Activated T-helper 1 cell treated with anti-CD3 and anti-CD28 coated beads, Interleukin-2, amount 50 U/mL, for 16 hours (primary cell): ENCODE measurements around the gene OBSCN.

ENCODE experiments used
- DNase-seq, 2 donors: peaks; one replicate each; pipeline ENCODE4 v3.0.0-alpha.2; 2020; ENCODE audit warnings: low read depth in 1 of 2, low spot score in 1 of 2

The OBSCN gene

GRCh38 chr1:228408869-228409805 lies 201.3 kb downstream of the OBSCN start:
- no peak for DNase-seq

- DNase-seq, result no peak
These were observed 202.2 kb downstream of the OBSCN start for GRCh38 chr1:228410015-228410414.

DNA sequence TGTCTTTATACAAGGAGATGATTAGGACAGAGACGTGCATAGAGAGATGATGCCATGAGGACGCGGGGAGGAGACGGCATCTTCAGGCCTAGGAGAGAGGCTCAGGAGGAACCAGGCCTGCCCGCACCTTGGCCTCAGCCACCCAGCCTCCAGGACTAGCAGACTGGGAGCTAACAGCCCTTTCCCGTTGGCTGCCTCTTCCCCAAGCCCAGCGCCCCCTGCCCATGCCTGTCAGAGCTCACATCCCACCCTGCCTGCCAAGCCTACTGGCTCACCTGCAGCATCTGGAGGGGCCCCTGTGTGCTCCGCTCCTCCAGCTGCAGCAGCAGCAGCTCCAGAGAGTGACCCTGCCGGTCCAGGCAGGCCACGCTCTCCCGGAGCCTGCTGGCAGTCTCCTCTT lies 202.8 kb downstream of the OBSCN start:
- DNase-seq, result no peak

DNA sequence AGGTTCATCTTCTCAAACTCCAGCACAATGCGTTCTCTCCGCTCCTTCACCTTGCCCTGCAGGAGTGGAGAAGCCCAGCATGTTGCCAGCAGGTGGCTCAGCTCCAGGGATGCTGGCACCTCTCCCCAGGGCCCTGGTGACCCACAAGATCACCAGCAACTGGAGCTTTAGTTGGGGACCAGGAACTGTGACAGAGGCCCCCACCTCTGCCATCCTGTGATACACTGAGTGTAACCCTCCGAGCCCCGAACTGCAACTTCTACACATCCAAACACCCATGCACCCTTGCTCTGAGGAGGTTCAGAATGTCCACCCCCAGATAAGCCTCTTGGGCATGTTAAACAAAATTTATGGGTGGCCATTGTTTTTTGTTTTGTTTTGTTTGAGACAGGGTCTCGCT lies 203.3 kb downstream of the OBSCN start:
- DNase-seq, result no peak

DNA sequence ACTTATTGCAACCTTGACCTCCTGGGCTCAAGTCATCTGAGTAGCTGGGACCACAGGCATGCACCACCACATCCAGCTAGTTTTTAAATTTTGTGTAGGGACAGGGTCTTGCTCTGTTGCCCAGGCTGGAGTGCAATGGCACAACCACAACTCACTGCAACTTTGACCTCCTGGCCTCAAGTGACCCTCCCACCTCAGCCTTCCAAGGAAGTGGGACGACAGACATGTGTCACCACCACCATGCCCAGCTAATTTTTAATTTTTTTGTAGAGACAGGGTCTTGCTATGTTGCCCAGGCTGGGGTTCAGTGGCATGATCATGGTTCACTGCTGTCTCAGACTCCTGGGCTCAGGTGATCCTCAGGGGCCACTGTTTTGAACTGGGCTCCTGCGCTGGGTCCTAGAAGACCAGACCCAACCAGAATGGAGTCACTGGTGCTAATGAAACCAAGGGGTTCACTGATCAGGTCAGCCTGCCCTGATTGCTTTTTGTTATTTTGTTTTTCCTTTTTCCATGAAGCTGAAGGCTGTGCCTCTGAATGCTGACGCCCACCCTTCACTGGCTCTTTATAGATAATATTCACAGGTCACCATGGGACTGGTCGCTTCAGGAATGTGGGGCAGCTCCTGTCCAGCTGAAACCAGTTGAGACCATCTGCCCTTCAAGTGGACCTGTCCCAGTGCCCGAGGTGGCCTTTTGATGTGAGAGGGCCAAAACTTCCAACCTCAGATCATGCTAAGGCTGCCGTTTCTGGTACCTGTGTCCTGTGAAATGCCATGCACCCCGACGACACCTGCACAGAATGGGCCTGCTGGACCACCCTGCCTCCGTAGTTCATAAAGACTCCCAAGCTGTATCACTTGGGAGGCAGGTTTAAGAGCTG lies 203.9 kb downstream of the OBSCN start:
- no peak for DNase-seq

DNA sequence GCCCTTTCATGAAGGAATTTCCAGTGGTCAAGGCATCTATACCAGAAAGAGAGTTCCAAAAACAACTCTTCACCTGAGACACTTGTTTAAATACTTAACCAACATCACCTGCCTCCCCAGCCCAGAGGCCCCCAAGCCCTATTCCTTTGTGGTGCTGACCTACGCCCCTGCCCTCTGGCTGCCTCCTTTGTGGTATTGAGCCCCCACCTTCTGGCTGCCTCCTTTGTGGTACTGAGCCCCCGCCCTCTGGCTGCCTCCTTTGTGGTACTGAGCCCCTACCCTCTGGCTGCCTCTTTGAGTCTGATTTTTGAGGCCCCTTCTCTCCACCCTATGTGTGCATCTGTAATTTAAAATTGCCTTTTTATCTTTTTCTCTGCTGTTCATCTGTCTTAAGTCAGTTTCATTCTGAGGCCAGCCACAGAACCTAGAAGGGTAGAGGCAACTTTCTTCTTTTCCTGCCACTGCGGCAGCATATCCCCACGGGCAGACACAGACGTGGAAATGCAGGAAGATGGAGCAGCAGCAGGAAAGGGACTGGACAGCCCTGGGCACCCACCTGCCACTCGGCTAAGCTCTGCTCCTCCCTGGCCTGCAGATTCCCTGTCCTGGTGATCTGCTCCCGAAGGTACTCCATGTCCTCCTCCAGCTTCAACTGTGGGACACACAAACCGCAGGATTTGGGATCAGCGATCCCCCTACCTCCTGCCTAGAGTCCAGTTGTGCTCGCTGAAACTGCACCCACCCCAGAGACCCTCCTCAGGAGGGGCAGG lies 205.6 kb downstream of the OBSCN start:
- DNase-seq, result no peak

GRCh38 chr1:228414511-228415211 lies 206.8 kb downstream of the OBSCN start:
- no peak for DNase-seq

GRCh38 chr1:228415221-228415620 lies 207.4 kb downstream of the OBSCN start:
- DNase-seq, result no peak

GRCh38 chr1:228415853-228416216 lies 208.0 kb downstream of the OBSCN start:
- no peak for DNase-seq

GRCh38 chr1:228416217-228416933 lies 208.5 kb downstream of the OBSCN start, which contains the start of gene TRIM17:
TSS of gene TRIM17 (minus strand) at chr1:228416861. CDS start at chr1:228415072, 1,789 bp downstream.
- no peak for DNase-seq

GRCh38 chr1:228417061-228417460 lies 209.2 kb downstream of the OBSCN start:
- DNase-seq, result no peak

- no peak for DNase-seq
These were observed 209.8 kb downstream of the OBSCN start for GRCh38 chr1:228417483-228418203.

DNA sequence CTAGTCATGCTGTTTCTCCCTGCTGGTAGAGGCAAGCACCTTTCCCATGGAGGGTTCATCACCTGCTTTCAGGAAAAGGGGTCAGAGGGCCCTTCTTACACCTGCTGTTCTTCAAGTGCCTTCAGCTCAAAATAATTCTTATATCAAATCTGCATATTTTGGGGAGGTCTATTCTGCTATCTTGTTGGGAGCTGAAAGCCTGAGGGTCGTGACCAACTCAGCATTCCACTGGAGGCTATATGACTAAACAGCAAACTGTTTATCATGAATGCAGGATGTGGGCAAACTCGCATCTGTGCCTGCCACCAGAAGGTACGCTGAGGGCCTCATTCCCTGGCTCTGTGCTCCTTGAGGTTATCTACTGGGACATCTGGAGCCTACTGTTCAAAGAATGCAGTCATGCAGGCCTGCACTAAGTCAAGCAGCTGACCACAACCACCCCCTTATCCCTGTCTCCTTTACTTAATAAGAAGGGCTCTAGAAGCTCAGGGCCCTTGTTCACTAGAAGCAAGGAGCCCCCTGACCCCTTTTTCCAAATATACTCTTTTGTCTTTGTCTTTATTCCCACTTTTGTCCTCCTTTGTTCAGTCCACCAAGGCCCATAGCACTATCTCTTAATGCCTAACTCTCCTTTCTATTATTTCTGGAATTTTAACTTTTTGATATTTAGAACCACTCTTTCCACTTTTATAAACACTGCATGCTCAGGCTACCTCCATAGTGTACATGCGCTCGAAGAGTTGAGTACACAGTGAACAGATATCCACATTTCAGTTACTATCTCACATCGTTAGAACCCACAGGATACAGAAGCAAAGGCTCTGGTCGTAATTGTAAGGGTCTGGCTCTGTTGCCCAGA lies 213.4 kb downstream of the OBSCN start:
- no peak for DNase-seq

DNA sequence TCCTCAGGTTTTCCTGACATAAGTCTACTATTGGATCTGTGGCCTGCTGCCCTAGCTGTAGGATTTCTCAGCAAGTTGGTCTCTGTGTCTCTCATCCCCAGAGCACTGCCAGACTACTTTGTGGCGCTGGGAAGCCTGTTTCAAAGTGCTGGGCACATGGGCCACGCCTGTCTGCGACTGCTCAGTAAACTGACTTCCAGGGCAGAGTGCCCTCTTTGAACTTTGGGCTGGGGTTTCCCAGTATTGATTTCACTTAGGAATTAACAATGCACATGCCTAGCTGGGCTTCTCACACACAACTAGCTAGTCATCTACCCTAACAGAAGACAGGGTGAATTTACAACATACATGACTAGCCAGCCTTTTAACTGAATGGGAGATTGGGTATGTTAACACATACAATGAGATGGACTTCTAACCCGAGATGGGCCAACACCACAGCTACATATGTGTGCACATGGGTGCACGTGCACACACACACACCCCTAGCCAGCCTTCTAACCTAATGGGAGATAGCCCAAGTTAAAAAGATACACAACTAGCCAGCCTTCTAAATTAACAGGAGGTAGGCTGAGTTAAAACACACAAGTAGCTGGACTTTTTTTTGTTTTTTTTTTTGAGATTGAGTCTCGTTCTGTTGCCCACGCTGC lies 215.7 kb downstream of the OBSCN start:
- DNase-seq, result no peak

GRCh38 chr1:228424685-228425660 lies 217.1 kb downstream of the OBSCN start:
- DNase-seq, result no peak

DNA sequence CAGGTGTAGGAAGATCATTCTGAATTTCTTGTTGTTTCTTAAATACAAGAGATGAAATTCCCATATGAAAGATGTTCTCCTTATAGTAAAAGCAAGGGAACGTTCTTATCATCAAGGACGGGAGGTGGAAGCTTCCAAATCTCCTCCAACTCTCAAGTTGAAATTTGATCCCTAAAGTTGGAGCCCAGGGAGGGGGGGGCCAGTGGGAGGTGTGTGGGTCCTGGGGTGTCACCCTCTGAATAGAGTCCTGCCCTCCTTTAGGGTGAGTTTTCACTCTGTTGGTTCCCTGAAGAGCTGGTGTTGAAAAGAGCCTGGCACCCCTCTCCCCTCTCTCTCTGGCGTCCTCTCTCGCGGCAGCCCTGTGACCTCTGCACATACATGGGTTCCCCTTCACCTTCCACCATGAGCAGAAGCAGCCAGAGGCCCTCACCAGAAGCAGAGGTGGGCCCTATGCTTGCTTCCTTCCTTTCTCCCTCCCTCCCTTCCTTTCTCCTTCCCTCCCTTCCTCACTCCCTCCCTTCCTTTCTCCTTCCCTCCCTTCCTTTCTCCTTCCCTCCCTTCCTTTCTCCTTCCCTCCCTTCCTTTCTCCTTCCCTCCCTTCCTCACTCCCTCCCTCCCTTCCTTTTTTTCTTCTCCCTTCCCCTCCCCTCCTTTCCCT lies 218.8 kb downstream of the OBSCN start:
- no peak for DNase-seq
